A549 treated with AZD9567 at 1 μM for 4 hours (cell line): Measurements from ENCODE around the gene ZGRF1. TPM values are rescaled to one million over a fixed set of nuclear protein-coding genes. Genes with fewer than 3 reads are reported as not detected.

Source experiments
- total RNA-seq: library from RNA; stranded (reverse); fragments of 200-300 nt; extraction: Qiagen RNA extraction; gene quantifications from 5 replicates; pipeline ENCODE4 v1.2.3, GENCODE V29; 2022; ENCODE audit not compliant: insufficient read depth

The ZGRF1 gene, protein sequence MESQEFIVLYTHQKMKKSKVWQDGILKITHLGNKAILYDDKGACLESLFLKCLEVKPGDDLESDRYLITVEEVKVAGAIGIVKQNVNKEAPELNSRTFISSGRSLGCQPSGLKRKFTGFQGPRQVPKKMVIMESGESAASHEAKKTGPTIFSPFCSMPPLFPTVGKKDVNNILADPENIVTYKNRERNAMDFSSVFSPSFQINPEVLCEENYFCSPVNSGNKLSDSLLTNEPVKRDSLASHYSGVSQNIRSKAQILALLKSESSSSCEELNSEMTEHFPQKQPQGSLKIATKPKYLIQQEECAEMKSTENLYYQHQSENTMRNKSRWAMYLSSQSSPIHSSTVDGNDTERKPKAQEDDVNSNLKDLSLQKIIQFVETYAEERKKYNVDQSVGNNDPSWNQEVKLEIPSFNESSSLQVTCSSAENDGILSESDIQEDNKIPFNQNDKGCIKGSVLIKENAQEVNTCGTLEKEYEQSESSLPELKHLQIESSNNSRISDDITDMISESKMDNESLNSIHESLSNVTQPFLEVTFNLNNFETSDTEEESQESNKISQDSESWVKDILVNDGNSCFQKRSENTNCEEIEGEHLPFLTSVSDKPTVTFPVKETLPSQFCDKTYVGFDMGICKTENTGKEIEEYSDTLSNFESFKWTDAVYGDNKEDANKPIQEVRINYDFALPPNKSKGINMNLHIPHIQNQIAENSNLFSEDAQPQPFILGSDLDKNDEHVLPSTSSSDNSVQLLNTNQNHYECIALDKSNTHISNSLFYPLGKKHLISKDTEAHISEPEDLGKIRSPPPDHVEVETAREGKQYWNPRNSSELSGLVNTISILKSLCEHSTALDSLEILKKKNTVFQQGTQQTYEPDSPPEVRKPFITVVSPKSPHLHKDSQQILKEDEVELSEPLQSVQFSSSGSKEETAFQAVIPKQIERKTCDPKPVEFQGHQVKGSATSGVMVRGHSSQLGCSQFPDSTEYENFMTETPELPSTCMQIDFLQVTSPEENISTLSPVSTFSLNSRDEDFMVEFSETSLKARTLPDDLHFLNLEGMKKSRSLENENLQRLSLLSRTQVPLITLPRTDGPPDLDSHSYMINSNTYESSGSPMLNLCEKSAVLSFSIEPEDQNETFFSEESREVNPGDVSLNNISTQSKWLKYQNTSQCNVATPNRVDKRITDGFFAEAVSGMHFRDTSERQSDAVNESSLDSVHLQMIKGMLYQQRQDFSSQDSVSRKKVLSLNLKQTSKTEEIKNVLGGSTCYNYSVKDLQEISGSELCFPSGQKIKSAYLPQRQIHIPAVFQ (N-terminal part only)
- total RNA-seq: 2.9 to 4.9 TPM (median 3.3 TPM) in 5 replicates

DNA sequence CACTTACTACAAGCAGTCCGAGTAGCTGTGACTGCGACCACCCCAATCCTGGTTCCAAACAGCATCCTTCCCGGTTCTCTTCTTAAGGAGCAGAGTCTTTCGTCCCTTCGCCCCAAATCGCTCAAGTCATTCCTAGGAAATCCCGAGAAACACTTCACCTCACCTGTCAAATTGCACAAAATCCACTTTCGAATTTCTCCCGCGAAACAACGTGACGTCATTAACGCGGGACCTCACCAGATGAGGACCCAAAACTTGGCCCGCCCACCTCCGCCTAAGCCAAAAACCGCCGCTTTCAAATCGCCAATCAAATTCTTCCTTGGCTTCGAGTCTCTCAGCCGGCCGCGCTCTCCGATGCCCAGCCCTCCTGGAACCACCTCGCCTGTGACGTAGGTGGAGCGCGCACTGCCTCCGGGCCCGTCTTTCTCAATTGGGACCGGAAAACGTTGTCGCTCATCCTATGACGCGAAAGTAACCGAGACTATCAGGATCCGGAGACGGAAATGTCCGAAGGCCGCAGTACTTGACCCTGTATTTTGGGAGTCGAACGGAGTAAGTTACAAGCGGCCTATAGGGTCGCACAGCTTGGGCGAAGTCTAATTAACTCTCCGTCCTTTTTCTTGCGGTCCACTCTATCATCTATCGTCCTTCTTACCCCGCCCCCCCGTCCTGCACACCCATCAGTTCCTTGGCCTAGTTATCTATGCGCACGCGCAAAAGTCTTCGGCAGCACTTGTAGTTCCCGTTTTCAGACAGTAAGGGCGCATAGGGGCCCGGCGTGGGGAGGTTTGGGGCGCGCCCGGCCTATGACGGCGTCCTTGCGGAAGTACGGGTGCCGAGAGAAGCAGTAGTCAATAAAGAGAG, at the start of gene ZGRF1, which contains the start of gene LARP7:
Gene ZGRF1, minus strand, starts transcription at position 222 of the 864 bp plus-strand sequence. CDS start 3,733 bp downstream, outside the sequence.
Gene LARP7, plus strand, starts transcription at position 456 of the 864 bp plus-strand sequence. CDS start 7,527 bp downstream, outside the sequence.

GRCh38 chr4:112516066-112516470, 120.6 kb downstream of the ZGRF1 start, which contains the start of gene NEUROG2:
Gene NEUROG2 (minus strand): TSS chr4:112516180. CDS start chr4:112515475, 705 bp downstream.

Other genes starting within 250 kb of the ZGRF1 start
- gene NEUROG2, start 120.7 kb downstream of the ZGRF1 start, total RNA-seq: 0.03 TPM in 1 of 5 replicates, not detected in the others
- 22.1 to 32.9 TPM (median 24.4 TPM) in 5 replicates for gene LARP7, start 234 bp upstream of the ZGRF1 start, total RNA-seq